Activated CD8-positive, alpha-beta memory T cell treated with anti-CD3 and anti-CD28 coated beads, Interleukin-2, amount 50 U/mL, for 48 hours (primary cell): Measurements from ENCODE around the gene HS6ST1.
"Not testable (repeated sequence)": the region's sequence is repeated elsewhere in the genome, so short reads cannot be mapped to it uniquely, and the experiment has no call there.

Source experiments
- DNase-seq: peaks from one replicate; pipeline ENCODE4 v3.0.0-alpha.2; 2020

Gene HS6ST1

GRCh38 chr2:128280158-128280871 is 38.4 kb downstream of the HS6ST1 start:
- DNase-seq = no peak

- no peak for DNase-seq
Measured at GRCh38 chr2:128279786-128280157, 38.9 kb downstream of the HS6ST1 start.

GRCh38 chr2:128279009-128279408 is 39.7 kb downstream of the HS6ST1 start:
- DNase-seq = no peak

- no peak for DNase-seq
Measured at GRCh38 chr2:128277961-128278681, 40.5 kb downstream of the HS6ST1 start.

- DNase-seq = no peak
Measured at GRCh38 chr2:128276878-128277675, 41.6 kb downstream of the HS6ST1 start.

- DNase-seq = no peak
Measured at GRCh38 chr2:128275498-128276045, 43.1 kb downstream of the HS6ST1 start.

GRCh38 chr2:128274218-128274617 is 44.5 kb downstream of the HS6ST1 start:
- no peak for DNase-seq

- DNase-seq = no peak
Measured at GRCh38 chr2:128273469-128274081, 45.1 kb downstream of the HS6ST1 start.

GRCh38 chr2:128272601-128273468 is 45.8 kb downstream of the HS6ST1 start:
- DNase-seq = no peak

GRCh38 chr2:128271911-128272600 is 46.6 kb downstream of the HS6ST1 start:
- no peak for DNase-seq

- DNase-seq = no peak
Measured at GRCh38 chr2:128271597-128271910, 47.1 kb downstream of the HS6ST1 start.

GRCh38 chr2:128270672-128271596 is 47.7 kb downstream of the HS6ST1 start:
- no peak for DNase-seq

- DNase-seq = no peak
Measured at GRCh38 chr2:128269990-128270671, 48.5 kb downstream of the HS6ST1 start.

- peak; percentile 39 for DNase-seq
Measured at GRCh38 chr2:128269063-128269989, 49.3 kb downstream of the HS6ST1 start.

- peak; percentile 28 for DNase-seq
Measured at GRCh38 chr2:128268611-128269010, 50.1 kb downstream of the HS6ST1 start.

- DNase-seq = not testable (repeated sequence)
Measured at GRCh38 chr2:128268145-128268544, 50.5 kb downstream of the HS6ST1 start.

- not testable (repeated sequence) for DNase-seq
Measured at GRCh38 chr2:128267649-128268048, 51.0 kb downstream of the HS6ST1 start.

- peak; percentile 40 for DNase-seq
Measured at GRCh38 chr2:128267197-128267596, 51.5 kb downstream of the HS6ST1 start.
